IPS DF 19.7 (cell line): ENCODE measurements around the gene PPP1R14D.
"Not testable (repeated sequence)": the region's sequence is repeated elsewhere in the genome, so short reads cannot be mapped to it uniquely, and the experiment has no call there.

ENCODE experiments used
- DNase-seq: peaks from one replicate; pipeline ENCODE4 v3.0.0-alpha.2; 2013; ENCODE audit warnings: low read depth, low spot score

PPP1R14D gene, protein sequence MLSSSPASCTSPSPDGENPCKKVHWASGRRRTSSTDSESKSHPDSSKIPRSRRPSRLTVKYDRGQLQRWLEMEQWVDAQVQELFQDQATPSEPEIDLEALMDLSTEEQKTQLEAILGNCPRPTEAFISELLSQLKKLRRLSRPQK

DNA sequence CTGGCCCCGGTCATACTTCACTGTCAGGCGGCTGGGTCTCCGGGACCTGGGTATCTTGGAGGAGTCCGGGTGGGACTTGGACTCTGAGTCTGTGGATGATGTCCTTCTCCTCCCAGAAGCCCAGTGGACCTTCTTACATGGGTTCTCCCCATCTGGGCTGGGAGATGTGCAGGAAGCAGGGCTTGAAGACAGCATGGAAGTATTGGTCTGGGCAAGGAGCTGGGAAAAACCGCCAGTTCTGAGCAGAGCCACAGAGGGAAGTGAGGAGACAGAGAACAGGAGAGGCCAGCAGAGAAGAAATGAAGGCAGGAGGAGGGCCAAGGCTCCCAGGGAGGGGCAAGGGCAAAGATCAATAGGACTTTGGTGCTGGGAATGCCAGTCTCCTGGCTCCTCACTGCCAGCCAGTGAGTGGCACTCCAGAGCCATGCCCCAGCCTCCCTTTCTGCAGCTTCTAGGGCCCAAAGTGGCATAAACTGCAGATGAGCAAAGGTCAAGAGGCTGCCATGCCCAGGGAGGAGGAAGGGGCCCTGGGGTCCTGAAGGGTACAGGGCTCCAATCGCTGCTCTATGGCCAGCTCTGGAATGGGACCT, at the start of gene PPP1R14D:
PPP1R14D (minus strand) TSS at position 262 of the 590 bp plus-strand sequence; CDS start at position 195, 67 bp downstream.
- no peak for DNase-seq

DNA sequence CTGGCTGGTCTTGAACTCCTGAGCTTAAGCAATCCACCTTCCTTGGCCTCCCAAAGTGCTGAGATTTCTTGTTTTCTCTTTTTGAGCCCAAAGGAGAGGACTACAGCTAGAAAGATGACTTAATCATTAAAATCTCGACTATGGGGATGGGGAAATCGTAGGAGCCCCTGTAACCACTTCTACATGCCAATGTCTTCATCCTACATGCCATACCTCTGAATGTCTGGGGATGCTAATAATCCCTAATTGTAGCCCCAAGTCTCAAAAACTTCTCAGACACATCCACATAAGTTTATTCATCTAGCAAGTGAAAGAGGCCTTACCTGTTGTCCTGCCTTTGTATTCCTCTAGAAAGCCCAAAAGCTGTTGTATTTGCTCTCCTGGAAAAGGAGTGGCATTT, 49.2 kb upstream of the PPP1R14D start:
- DNase-seq = no peak

GRCh38 chr15:40875991-40876730, 47.7 kb upstream of the PPP1R14D start:
- DNase-seq = no peak

DNA sequence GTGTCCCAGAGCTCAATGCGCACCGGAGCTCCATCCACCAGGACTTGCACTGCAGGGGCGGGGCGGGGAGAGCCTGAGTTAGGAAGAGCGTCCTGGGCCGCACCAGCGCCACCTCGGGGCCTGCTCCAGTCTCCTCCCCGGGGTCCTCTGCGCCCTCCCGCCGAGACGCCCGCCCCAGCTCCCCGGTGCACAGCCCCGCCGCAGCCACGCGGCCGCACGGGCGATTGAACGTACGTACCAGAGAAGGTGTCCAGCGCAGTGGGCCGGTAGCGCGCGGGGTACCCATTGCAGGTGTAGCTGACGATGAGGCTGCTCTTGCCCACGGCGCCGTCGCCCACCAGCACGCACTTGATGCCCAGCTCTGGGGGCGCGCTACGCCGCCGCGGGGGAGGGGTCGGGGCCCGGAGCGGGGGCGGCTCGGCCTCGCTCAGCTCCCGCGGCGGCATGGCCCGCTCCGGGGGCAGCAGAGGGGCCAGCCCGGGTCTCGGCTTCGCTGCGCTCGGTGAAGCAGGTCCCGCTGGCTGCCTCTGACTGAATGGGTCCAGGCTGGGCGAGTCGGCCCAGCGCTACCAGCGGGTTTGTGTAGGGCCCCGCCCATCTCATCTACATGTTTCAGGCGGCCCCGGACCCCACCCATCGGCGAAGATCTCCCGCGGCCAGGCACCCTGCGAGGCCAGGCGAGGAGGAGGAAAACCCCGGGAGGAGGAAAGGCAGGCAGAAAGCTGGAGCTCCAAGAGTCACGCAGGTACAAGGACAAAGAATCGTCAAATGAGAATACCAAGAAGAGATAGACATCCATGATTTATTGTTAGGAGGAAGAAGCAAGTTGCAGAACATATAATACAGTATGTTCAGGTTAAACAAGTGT, 45.4 kb upstream of the PPP1R14D start, which contains the start of gene RHOV:
RHOV (minus strand) TSS at position 541 of the 868 bp plus-strand sequence; CDS start at position 446, 95 bp downstream.
- DNase-seq = no peak

DNA sequence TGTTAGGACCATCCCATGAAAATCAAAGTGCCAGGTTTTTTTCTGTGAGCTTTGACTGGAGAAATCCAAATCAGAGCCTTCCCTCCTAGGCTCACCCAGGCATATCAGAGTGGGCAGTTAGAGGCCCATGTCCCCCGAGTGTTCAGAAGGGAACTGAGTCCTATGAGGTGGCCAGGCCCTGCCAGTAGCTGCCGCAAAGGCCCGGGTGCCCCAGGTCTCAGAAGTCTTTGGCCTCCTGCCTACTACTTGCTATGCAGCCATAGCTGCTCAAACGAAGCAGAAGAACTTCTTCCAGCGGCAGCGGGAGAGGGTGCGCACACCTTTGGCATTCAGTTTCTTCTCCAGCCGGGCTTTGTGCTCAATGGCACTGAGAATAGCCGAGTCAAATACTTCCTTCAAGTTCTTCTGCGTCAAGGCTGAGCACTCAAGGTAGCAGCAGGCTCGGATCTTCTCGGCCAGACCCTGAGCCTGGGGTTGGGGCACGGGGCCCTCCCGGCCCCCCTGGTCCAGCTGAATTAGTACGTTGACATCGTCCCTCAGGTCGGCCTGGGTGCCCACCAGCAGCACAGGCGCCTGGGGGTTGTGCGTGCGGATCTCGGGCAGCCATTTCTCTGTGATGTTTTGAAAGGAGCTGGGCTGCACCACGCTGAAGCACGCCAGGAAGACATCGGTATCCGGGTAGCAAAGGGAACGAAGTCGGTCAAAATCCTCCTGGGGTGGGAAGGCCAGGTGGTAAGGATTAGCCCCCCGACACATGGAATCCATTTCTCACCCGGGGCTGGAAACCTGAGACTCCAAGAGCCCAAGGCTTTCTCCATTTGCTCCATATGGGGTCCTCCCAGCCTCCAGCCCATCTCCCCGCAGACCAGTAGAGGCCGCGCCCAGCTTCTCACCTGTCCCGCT, 44.5 kb upstream of the PPP1R14D start:
- no peak for DNase-seq

- no peak for DNase-seq
Observed at GRCh38 chr15:40871749-40872617, 43.5 kb upstream of the PPP1R14D start.

DNA sequence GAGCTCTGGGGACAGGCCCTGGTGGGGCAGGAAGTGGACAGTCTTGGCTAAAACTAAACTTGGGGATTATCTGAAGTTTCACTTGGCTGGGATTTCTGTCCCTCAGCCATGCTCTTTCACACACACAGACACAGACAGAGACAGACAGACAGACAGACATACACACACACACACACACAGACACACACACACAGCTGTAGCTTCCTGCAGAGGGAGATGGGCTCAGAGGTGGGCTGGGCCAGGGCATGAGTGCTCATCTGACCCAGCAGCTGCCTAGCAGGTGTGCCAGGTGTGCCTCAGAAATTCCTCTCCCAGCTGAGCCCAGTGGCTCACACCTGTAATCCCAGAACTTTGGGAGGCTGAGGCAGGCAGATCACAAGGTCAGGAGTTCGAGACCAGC, 42.2 kb upstream of the PPP1R14D start:
- no peak for DNase-seq

DNA sequence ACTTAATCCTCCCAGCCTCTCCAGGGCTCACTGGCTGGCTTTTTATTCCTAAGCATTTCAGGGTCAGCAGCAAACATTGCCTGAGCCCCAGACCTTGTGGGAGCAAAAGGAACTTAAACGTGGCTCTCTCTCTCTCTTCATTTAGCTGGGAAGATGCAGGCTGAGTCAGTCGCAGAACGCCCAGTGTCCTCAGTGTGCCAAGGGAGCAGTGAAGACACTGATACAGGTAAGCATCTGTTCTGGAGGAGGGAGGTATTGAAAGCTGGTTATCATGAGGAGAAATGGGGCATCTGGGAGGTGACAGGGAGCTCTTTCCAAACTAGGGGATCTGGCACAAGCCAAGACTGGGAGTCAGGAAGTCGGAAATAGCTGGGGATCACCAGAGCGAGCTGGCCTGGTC, 41.2 kb upstream of the PPP1R14D start:
- DNase-seq = no peak

DNA sequence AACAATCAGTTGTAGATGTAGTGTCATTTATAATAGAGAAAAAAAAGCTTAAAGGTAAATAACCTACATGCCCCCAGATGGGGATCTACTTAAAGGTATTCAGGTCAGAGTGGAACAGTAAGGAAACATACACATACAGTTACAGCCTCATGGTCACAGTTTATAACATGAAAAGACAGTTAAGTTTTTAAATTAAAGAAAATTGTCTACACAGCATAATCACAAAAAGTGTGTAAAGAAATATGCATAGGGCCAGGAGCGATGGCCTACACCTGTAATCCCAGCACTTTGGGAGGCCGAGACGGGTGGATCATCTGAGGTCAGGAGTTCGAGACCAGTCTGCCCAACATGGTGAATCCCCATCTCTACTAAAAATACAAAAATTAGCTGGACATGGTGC, 38.7 kb upstream of the PPP1R14D start:
- no peak for DNase-seq

- no peak for DNase-seq
Observed at GRCh38 chr15:40863660-40864270, 35.3 kb upstream of the PPP1R14D start.

DNA sequence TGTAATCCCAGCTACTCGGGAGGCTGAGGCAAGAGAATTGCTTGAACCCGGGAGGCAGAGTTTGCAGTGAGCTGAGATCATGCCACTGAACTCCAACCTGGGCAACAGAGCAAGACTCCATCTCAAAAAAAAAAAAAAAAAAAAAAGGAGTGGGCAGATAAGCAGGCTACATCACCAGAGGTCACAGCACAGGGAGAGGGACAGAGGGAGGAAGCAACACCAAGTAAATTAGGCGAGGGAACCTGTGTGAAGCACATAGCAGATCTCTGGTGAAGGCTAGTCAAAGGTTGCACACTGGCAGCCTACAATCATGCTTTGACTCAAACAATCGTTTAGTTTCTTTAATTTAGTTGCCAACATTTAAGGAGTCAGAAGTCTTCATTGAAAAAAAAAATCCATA, 32.6 kb upstream of the PPP1R14D start:
- DNase-seq = not testable (repeated sequence)

- DNase-seq = no peak
Observed at GRCh38 chr15:40859206-40859851, 30.8 kb upstream of the PPP1R14D start.

DNA sequence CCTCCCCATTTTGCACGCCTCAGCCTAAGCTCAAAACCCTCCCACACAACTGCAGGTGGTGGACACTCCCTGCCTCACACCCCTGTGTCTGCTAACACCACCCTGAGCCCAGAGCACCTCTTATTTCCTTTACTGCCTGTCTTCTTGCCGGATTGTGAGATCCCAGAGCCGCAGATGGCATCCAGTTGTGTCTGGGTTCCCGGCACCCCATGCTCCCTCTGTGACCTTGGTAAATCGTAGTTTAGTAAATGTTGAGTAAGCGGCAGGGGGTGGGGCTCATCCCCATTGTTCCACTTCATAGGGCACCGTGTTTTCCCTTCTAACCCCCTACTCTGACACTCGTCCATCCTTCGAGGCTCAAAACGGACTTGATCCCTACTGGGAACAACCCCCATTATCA, 30.2 kb upstream of the PPP1R14D start:
- DNase-seq = no peak

DNA sequence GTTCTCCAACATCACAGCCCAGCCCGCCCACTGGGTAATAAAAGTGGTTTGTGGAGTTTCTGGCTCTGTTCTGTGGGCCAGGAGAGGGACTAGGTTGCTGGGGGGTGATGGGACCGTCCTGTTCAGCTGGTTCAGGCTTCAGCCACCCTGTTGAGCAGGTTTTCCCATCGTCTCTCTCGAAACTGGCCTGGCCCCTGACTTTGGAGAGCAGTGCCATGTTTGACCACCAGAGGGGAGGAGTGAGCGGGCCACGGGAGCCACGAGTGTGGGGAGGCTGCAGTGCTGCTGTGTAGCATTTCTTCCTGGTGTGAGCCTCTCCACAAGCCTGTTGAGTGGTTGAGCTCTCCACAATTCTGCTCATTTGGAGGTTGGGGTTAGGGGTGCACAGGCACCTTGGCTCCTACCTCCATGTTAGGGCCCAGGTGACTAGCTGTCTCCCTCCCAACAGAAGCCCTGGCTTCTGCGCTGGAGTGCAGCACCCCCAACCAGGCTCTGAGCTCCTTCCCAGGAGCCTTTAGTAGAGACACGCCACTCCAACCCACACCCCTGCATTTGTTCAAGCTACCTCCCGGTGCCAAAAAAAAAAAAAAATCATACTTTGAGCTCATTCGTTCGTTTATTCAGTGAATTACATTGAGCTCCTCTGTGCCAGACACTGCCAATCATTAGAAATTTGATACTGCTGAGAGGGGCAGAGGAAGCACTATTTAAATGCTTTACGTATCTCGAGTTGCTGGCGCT, 29.3 kb upstream of the PPP1R14D start:
- DNase-seq = no peak

- no peak for DNase-seq
Observed at GRCh38 chr15:40856746-40857145, 28.2 kb upstream of the PPP1R14D start.

GRCh38 chr15:40855706-40856234, 27.3 kb upstream of the PPP1R14D start:
- no peak for DNase-seq

GRCh38 chr15:40854161-40854560, 25.7 kb upstream of the PPP1R14D start:
- DNase-seq = no peak
